Loucy (cell line): ENCODE data around the gene KIAA1328.
A peak's percentile ranks its signal among the peaks of the same experiment; 100 is the strongest.

ENCODE experiments used
- H2AFZ ChIP-seq: fragments of 200-600 bp; sonication (generic); 2 replicates; pipeline ENCODE4 v1.6.0; 2016; ENCODE audit warnings: antibody characterized with exemption, mild to moderate bottlenecking, low read length, moderate library complexity
- H3F3A ChIP-seq: fragments of 200-600 bp; 2 replicates; pipeline ENCODE4 v1.6.0; 2016; ENCODE audit warnings: antibody characterized with exemption, low read depth, mild to moderate bottlenecking
- H3K27me3 ChIP-seq: fragments of 200-600 bp; sonication (generic); 2 replicates; pipeline ENCODE4 v1.6.1; 2014; ENCODE audit warnings: low read length, mild to moderate bottlenecking; ENCODE audit not compliant: insufficient read depth, poor library complexity, severe bottlenecking
- H3K36me3 ChIP-seq: fragments of 200-600 bp; sonication (generic); 2 replicates; pipeline ENCODE4 v1.6.1; 2016; ENCODE audit warnings: low read length; ENCODE audit not compliant: insufficient read depth
- H3K4me1 ChIP-seq: fragments of 200-600 bp; sonication (generic); 2 replicates; pipeline ENCODE4 v1.5.1; 2014; ENCODE audit warnings: low read length, mild to moderate bottlenecking; ENCODE audit not compliant: insufficient read depth, poor library complexity, severe bottlenecking
- H3K4me2 ChIP-seq: fragments of 200-600 bp; sonication (generic); 2 replicates; pipeline ENCODE4 v1.6.0; 2014; ENCODE audit warnings: antibody characterized with exemption, low read length, low read depth, mild to moderate bottlenecking; ENCODE audit not compliant: poor library complexity, severe bottlenecking
- H3K4me3 ChIP-seq: fragments of 200-600 bp; sonication (generic); 2 replicates; pipeline ENCODE4 v1.5.1; 2014; ENCODE audit warnings: low read length, mild to moderate bottlenecking, mixed read lengths; ENCODE audit not compliant: poor library complexity, severe bottlenecking
- H3K79me2 ChIP-seq: fragments of 200-600 bp; sonication (generic); 2 replicates; pipeline ENCODE4 v1.6.1; 2014; ENCODE audit warnings: low read length; ENCODE audit not compliant: insufficient read depth
- H3K9ac ChIP-seq: fragments of 200-600 bp; sonication (generic); 2 replicates; pipeline ENCODE4 v1.6.0; 2014; ENCODE audit warnings: mild to moderate bottlenecking, low read depth, low read length, moderate library complexity; ENCODE audit not compliant: poor library complexity, severe bottlenecking
- H3K9me2 ChIP-seq: fragments of 200-600 bp; sonication (generic); replicated peaks from 2 replicates; pipeline ENCODE4 v1.6.1; 2016; ENCODE audit warnings: low read depth, low read length, mixed read lengths
- H3K9me3 ChIP-seq: fragments of 200-600 bp; sonication (generic); 2 replicates; pipeline ENCODE4 v1.6.1; 2014; ENCODE audit warnings: mild to moderate bottlenecking, antibody characterized with exemption, low read length, low read depth; ENCODE audit not compliant: insufficient read depth
- H4K20me1 ChIP-seq: fragments of 200-600 bp; sonication (generic); 2 replicates; pipeline ENCODE4 v1.6.0; 2014; ENCODE audit warnings: antibody characterized with exemption, low read length, mild to moderate bottlenecking; ENCODE audit not compliant: insufficient read depth, poor library complexity, severe bottlenecking
- EZH2phosphoT487 ChIP-seq: fragments of 200-600 bp; IDR thresholded peaks from 2 replicates; pipeline ENCODE4 v1.6.1; 2018; ENCODE audit warnings: antibody characterized with exemption, mild to moderate bottlenecking, moderate library complexity, borderline replicate concordance
- TF ChIP-seq, protein P1 (sequence below): fragments of 200-600 bp; sonication (generic); conservative IDR thresholded peaks from 2 replicates; pipeline ENCODE4 v1.5.1; 2014; ENCODE audit warnings: mild to moderate bottlenecking, antibody characterized with exemption, low read length

KIAA1328 gene

DNA sequence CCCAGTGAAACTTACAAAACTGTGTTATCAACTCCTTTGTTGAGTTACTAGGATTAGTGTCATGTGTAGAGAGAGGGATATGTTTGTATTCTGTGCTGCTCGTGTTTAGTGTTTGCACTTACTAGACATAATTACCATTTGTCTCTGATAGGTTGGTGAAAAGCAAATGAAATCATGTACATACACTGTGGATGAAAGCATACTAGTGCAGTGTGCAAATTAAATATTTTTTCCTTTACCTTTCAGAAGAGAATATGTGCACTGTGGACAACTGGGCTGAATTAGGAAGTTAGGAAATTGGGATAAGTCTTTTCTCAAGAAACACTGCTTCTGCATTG is 1.2 kb downstream of the KIAA1328 start:
- Histone ChIP-seq H3K4me3 (peak overlapping the region; percentile 99), H3K79me2 (peaks cover 57% of the 10 kb centered on the region)

DNA sequence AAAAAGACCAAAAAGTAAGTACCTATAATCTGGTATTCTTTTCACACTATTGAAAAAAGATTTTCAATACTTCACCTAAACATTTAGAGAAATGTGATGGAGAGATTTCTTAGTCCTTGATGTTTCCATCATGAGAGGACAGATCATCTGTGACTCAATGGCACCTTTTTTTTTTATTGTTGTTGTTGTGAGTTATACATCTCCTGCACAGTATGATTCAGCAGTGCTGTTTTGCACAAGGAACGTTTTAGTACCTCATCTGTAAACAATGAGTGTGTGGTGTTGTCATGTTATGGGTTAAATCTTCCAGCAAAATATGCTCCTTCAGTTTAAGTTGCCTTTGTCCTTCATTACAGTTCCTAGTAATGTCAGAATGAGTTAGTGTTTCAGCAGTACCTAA is 2.2 kb downstream of the KIAA1328 start:
- Histone ChIP-seq H3K4me2 (peak overlapping the region; percentile 87), H2AFZ (no peak overlapping the region)

More for the DNA sequence above, 1.2 kb downstream of the KIAA1328 start:
- Histone ChIP-seq H3K27me3 (no peaks in the 10 kb centered on the region), H3F3A (no peaks in the 10 kb centered on the region), H4K20me1 (no peaks in the 10 kb centered on the region), H3K36me3 (no peaks in the 10 kb centered on the region), H2AFZ (no peak overlapping the region), H3K9ac (peak overlapping the region; percentile 92), H3K4me1 (peaks cover 39% of the 10 kb centered on the region), H3K9me3 (no peaks in the 10 kb centered on the region), H3K4me2 (peak overlapping the region; percentile 87), H3K9me2 (no peaks in the 10 kb centered on the region)
- no peak for TF ChIP-seq EZH2phosphoT487
- TF ChIP-seq, protein P1, sequence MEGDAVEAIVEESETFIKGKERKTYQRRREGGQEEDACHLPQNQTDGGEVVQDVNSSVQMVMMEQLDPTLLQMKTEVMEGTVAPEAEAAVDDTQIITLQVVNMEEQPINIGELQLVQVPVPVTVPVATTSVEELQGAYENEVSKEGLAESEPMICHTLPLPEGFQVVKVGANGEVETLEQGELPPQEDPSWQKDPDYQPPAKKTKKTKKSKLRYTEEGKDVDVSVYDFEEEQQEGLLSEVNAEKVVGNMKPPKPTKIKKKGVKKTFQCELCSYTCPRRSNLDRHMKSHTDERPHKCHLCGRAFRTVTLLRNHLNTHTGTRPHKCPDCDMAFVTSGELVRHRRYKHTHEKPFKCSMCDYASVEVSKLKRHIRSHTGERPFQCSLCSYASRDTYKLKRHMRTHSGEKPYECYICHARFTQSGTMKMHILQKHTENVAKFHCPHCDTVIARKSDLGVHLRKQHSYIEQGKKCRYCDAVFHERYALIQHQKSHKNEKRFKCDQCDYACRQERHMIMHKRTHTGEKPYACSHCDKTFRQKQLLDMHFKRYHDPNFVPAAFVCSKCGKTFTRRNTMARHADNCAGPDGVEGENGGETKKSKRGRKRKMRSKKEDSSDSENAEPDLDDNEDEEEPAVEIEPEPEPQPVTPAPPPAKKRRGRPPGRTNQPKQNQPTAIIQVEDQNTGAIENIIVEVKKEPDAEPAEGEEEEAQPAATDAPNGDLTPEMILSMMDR, result no peak

DNA sequence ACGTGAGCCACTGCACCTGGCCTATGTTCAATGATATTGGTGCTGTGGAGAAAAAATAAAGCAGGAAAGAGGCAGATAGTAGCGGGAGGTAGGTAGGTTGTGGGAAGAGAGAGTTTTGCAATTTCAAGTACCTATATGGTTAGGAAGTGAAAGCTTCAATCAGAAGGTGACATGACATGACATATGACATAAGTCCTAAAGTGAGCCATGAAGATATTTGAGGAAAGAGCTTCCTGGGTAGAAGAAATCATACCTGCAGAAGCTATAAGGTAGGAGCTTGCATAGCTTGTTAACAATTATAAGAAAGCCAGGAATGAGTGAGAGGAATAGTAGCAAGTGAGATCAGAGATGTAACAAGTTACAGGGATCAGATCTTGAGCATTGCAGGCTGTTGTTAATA is 4.2 kb downstream of the KIAA1328 start:
- no peak for TF ChIP-seq EZH2phosphoT487
- TF ChIP-seq, protein P1, result no peak
- peak overlapping the region; percentile 38 for H3K4me2 ChIP-seq
- H3K4me3 ChIP-seq, result no peak overlapping the region
- peaks cover 27% of the 10 kb centered on the region for H3K4me1 ChIP-seq
- no peaks in the 10 kb centered on the region for H4K20me1 ChIP-seq
- no peak overlapping the region for H3K9ac ChIP-seq
- no peaks in the 10 kb centered on the region for H3K27me3 ChIP-seq
- no peaks in the 10 kb centered on the region for H3F3A ChIP-seq
- no peaks in the 10 kb centered on the region for H3K9me3 ChIP-seq
- H3K36me3 ChIP-seq, result no peaks in the 10 kb centered on the region
- H2AFZ ChIP-seq, result no peak overlapping the region
- H3K79me2 ChIP-seq, result peaks cover 29% of the 10 kb centered on the region
- no peaks in the 10 kb centered on the region for H3K9me2 ChIP-seq

More for the DNA sequence above, 2.2 kb downstream of the KIAA1328 start:
- peaks cover 49% of the 10 kb centered on the region for H3K79me2 ChIP-seq
- no peaks in the 10 kb centered on the region for H3F3A ChIP-seq
- no peak for TF ChIP-seq EZH2phosphoT487
- TF ChIP-seq, protein P1, result no peak
- H3K9me2 ChIP-seq, result no peaks in the 10 kb centered on the region
- peak overlapping the region; percentile 99 for H3K4me3 ChIP-seq
- peak overlapping the region; percentile 26 for H3K9ac ChIP-seq
- no peaks in the 10 kb centered on the region for H3K9me3 ChIP-seq
- H3K27me3 ChIP-seq, result no peaks in the 10 kb centered on the region
- H3K4me1 ChIP-seq, result peaks cover 39% of the 10 kb centered on the region
- no peaks in the 10 kb centered on the region for H4K20me1 ChIP-seq
- no peaks in the 10 kb centered on the region for H3K36me3 ChIP-seq
